B cell (primary cell): ENCODE measurements around the gene GALNT7.

ENCODE experiments used
- CTCF ChIP-seq: fragments of 200-600 bp; IDR thresholded peaks from one replicate; pipeline ENCODE4 v1.8.0; 2022; ENCODE audit warnings: antibody characterized with exemption, mild to moderate bottlenecking
- EZH2 ChIP-seq: IDR thresholded peaks from 2 replicates; pipeline ENCODE4 v1.6.1; 2012; ENCODE audit warnings: borderline replicate concordance, low read depth, mild to moderate bottlenecking, moderate library complexity, low read length; ENCODE audit not compliant: insufficient read depth, poor library complexity, severe bottlenecking

- TF ChIP-seq CTCF = no peak
- TF ChIP-seq EZH2 = no peak
These were observed 50.0 kb downstream of the GALNT7 start for GRCh38 chr4:173218411-173219125.
